ENCODE data around the gene PRKN. TPM values are rescaled to one million over a fixed set of nuclear protein-coding genes. Genes with fewer than 3 reads are reported as not detected.

PRKN gene
- total and polyA plus RNA-seq, 2 donors (not counting 1 experiment from before 2014, with no cell fraction given), result 0.43 to 4.6 TPM

GRCh38 chr6:162058281-162058875, 669.2 kb downstream of the PRKN start:
- Histone ChIP-seq H3K36me3 (ENCODE audit: control insufficient read depth, insufficient read depth, low read length) (no peaks in the 10 kb centered on the region), H3K9me3 (ENCODE audit: control insufficient read depth, insufficient read depth, low read depth, low read length) (no peaks in the 10 kb centered on the region), H4K20me1 (ENCODE audit: control insufficient read depth, extremely low read depth, insufficient read depth, low read length) (no peaks in the 10 kb centered on the region), H3K4me1 (ENCODE audit: control insufficient read depth, extremely low read depth, insufficient read depth, low read length) (no peaks in the 10 kb centered on the region), H3K27me3 (ENCODE audit: control insufficient read depth, insufficient read depth, low read length) (no peaks in the 10 kb centered on the region), H3K27ac (ENCODE audit: insufficient read depth, low read length) (no peak overlapping the region), H3K4me3 (replicated peaks in 1 of 4; ENCODE audit: control extremely low read depth in 1 of 4, insufficient read depth in 1 of 4, low read depth in 3 of 4, low read length in 4 of 4) (no peak overlapping the region), H2AFZ (ENCODE audit: low read length) (no peak overlapping the region), H3K4me2 (ENCODE audit: extremely low read depth, insufficient read depth, low read length) (no peak overlapping the region), H3K9ac (ENCODE audit: insufficient read depth, low read length) (no peak overlapping the region), H3K79me2 (ENCODE audit: control insufficient read depth, insufficient read depth, low read length) (no peaks in the 10 kb centered on the region)
- peak in 1 of 2 donors; percentile 72 for DNase-seq (ENCODE audit: low read depth in 2 of 2)
- TF ChIP-seq, protein P1, sequence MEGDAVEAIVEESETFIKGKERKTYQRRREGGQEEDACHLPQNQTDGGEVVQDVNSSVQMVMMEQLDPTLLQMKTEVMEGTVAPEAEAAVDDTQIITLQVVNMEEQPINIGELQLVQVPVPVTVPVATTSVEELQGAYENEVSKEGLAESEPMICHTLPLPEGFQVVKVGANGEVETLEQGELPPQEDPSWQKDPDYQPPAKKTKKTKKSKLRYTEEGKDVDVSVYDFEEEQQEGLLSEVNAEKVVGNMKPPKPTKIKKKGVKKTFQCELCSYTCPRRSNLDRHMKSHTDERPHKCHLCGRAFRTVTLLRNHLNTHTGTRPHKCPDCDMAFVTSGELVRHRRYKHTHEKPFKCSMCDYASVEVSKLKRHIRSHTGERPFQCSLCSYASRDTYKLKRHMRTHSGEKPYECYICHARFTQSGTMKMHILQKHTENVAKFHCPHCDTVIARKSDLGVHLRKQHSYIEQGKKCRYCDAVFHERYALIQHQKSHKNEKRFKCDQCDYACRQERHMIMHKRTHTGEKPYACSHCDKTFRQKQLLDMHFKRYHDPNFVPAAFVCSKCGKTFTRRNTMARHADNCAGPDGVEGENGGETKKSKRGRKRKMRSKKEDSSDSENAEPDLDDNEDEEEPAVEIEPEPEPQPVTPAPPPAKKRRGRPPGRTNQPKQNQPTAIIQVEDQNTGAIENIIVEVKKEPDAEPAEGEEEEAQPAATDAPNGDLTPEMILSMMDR (conservative IDR thresholded peaks at IDR 0.05 in 1 of 2, IDR thresholded peaks at IDR 0.05 in 1 of 2; ENCODE audit: low read depth in 1 of 2, low read length in 2 of 2), result no peak
- TF ChIP-seq EZH2 (IDR thresholded peaks at IDR 0.05; ENCODE audit: low read length, missing control alignments), result no peak

DNA sequence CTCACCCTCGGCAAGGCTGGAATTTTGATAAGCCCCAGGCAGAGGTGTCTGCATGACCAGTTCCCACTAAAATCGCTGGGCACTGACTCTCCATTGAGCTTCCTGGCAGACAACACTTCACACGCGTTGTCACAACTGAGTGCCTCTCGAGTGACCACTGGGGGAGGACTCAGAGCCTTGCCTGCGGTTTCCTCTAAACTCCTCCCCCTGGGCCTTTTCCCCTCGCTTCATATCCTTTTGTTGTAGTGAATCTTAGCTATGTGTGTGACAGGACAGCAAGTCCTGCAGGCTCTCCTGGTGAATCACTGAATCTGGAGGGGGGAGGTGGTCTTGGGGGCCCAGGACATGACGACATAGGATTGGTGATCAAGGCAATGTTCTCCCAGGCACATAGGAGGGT, 670.8 kb downstream of the PRKN start:
- Histone ChIP-seq H4K20me1 (ENCODE audit: control insufficient read depth, extremely low read depth, insufficient read depth, low read length) (no peaks in the 10 kb centered on the region), H2AFZ (ENCODE audit: low read length) (no peak overlapping the region), H3K4me2 (ENCODE audit: extremely low read depth, insufficient read depth, low read length) (no peak overlapping the region), H3K4me3 (replicated peaks in 1 of 4; ENCODE audit: control extremely low read depth in 1 of 4, insufficient read depth in 1 of 4, low read depth in 3 of 4, low read length in 4 of 4) (peak overlapping the region in 1 of 4 experiments; percentile 25), H3K79me2 (ENCODE audit: control insufficient read depth, insufficient read depth, low read length) (no peaks in the 10 kb centered on the region), H3K36me3 (ENCODE audit: control insufficient read depth, insufficient read depth, low read length) (no peaks in the 10 kb centered on the region), H3K9me3 (ENCODE audit: control insufficient read depth, insufficient read depth, low read depth, low read length) (no peaks in the 10 kb centered on the region), H3K9ac (ENCODE audit: insufficient read depth, low read length) (no peak overlapping the region), H3K27me3 (ENCODE audit: control insufficient read depth, insufficient read depth, low read length) (no peaks in the 10 kb centered on the region), H3K27ac (ENCODE audit: insufficient read depth, low read length) (no peak overlapping the region), H3K4me1 (ENCODE audit: control insufficient read depth, extremely low read depth, insufficient read depth, low read length) (no peaks in the 10 kb centered on the region)
- DNase-seq (ENCODE audit: low read depth in 2 of 2), result peak; percentile 55 to 71
- TF ChIP-seq EZH2 (IDR thresholded peaks at IDR 0.05; ENCODE audit: low read length, missing control alignments), result no peak
- TF ChIP-seq, protein P1 (conservative IDR thresholded peaks at IDR 0.05 in 1 of 2, IDR thresholded peaks at IDR 0.05 in 1 of 2; ENCODE audit: low read depth in 1 of 2, low read length in 2 of 2), result peak in 1 of 2 donors; percentile 2

GRCh38 chr6:162056061-162056460, 671.5 kb downstream of the PRKN start:
- H3K4me2 ChIP-seq (ENCODE audit: extremely low read depth, insufficient read depth, low read length), result no peak overlapping the region
- H3K27me3 ChIP-seq (ENCODE audit: control insufficient read depth, insufficient read depth, low read length), result no peaks in the 10 kb centered on the region
- no peaks in the 10 kb centered on the region for H3K36me3 ChIP-seq (ENCODE audit: control insufficient read depth, insufficient read depth, low read length)
- no peaks in the 10 kb centered on the region for H3K79me2 ChIP-seq (ENCODE audit: control insufficient read depth, insufficient read depth, low read length)
- H3K4me1 ChIP-seq (ENCODE audit: control insufficient read depth, extremely low read depth, insufficient read depth, low read length), result no peaks in the 10 kb centered on the region
- TF ChIP-seq, protein P1 (conservative IDR thresholded peaks at IDR 0.05 in 1 of 2, IDR thresholded peaks at IDR 0.05 in 1 of 2; ENCODE audit: low read depth in 1 of 2, low read length in 2 of 2), result no peak
- no peak for TF ChIP-seq EZH2 (IDR thresholded peaks at IDR 0.05; ENCODE audit: low read length, missing control alignments)
- no peak overlapping the region for H3K9ac ChIP-seq (ENCODE audit: insufficient read depth, low read length)
- DNase-seq (ENCODE audit: low read depth in 2 of 2), result no peak
- no peaks in the 10 kb centered on the region for H4K20me1 ChIP-seq (ENCODE audit: control insufficient read depth, extremely low read depth, insufficient read depth, low read length)
- no peaks in the 10 kb centered on the region for H3K9me3 ChIP-seq (ENCODE audit: control insufficient read depth, insufficient read depth, low read depth, low read length)
- H3K4me3 ChIP-seq (replicated peaks in 1 of 4; ENCODE audit: control extremely low read depth in 1 of 4, insufficient read depth in 1 of 4, low read depth in 3 of 4, low read length in 4 of 4), result no peak overlapping the region
- H3K27ac ChIP-seq (ENCODE audit: insufficient read depth, low read length), result no peak overlapping the region
- no peak overlapping the region for H2AFZ ChIP-seq (ENCODE audit: low read length)

All from fibroblast of lung (primary cell).